ENCODE results near the gene COX8A. TPM values are rescaled to one million over a fixed set of nuclear protein-coding genes. Genes with fewer than 3 reads are reported as not detected.

Gene COX8A
- total RNA-seq, 3 donors from 2014 or later: 315 to 320 (median 319) TPM

GRCh38 chr11:64015935-64016845 lies 41.8 kb downstream of the COX8A start:
- no peaks in the 10 kb centered on the region for H3K9me3 Mint-ChIP-seq
- no peak for ATAC-seq

GRCh38 chr11:64017945-64018224 lies 43.5 kb downstream of the COX8A start:
- H3K4me1 Mint-ChIP-seq (ENCODE audit: low read depth): no peaks in the 10 kb centered on the region
- no peak for DNase-seq
- H3K4me3 Mint-ChIP-seq: no peak overlapping the region
- no peaks in the 10 kb centered on the region for H3K9me3 Mint-ChIP-seq
- ATAC-seq: no peak
- H3K27me3 Mint-ChIP-seq (ENCODE audit: low read depth): no peaks in the 10 kb centered on the region
- H3K36me3 Mint-ChIP-seq (ENCODE audit: insufficient read depth): no peaks in the 10 kb centered on the region

More at GRCh38 chr11:64015935-64016845, 41.8 kb downstream of the COX8A start:
- no peaks in the 10 kb centered on the region for H3K4me1 Mint-ChIP-seq (ENCODE audit: low read depth)
- no peak for DNase-seq
- no peaks in the 10 kb centered on the region for H3K36me3 Mint-ChIP-seq (ENCODE audit: insufficient read depth)
- H3K4me3 Mint-ChIP-seq: no peak overlapping the region
- H3K27me3 Mint-ChIP-seq (ENCODE audit: low read depth): no peaks in the 10 kb centered on the region

- no peaks in the 10 kb centered on the region for H3K36me3 Mint-ChIP-seq (ENCODE audit: insufficient read depth)
- H3K9me3 Mint-ChIP-seq: no peaks in the 10 kb centered on the region
- ATAC-seq: no peak
- DNase-seq: no peak
- no peaks in the 10 kb centered on the region for H3K4me1 Mint-ChIP-seq (ENCODE audit: low read depth)
- H3K4me3 Mint-ChIP-seq: no peak overlapping the region
- H3K27me3 Mint-ChIP-seq (ENCODE audit: low read depth): no peaks in the 10 kb centered on the region
Observed at GRCh38 chr11:64018310-64018709, 43.9 kb downstream of the COX8A start.

GRCh38 chr11:64019106-64020037 lies 45.0 kb downstream of the COX8A start:
- no peaks in the 10 kb centered on the region for H3K27me3 Mint-ChIP-seq (ENCODE audit: low read depth)
- no peaks in the 10 kb centered on the region for H3K9me3 Mint-ChIP-seq
- no peak for ATAC-seq
- no peaks in the 10 kb centered on the region for H3K4me1 Mint-ChIP-seq (ENCODE audit: low read depth)
- H3K4me3 Mint-ChIP-seq: no peak overlapping the region
- no peak for DNase-seq
- H3K36me3 Mint-ChIP-seq (ENCODE audit: insufficient read depth): no peaks in the 10 kb centered on the region

- H3K9me3 Mint-ChIP-seq: no peaks in the 10 kb centered on the region
- DNase-seq (no peak), ATAC-seq (no peak)
- no peaks in the 10 kb centered on the region for H3K27me3 Mint-ChIP-seq (ENCODE audit: low read depth)
- no peaks in the 10 kb centered on the region for H3K4me1 Mint-ChIP-seq (ENCODE audit: low read depth)
- H3K4me3 Mint-ChIP-seq: no peak overlapping the region
- H3K36me3 Mint-ChIP-seq (ENCODE audit: insufficient read depth): no peaks in the 10 kb centered on the region
Observed at GRCh38 chr11:64020976-64021756, 46.7 kb downstream of the COX8A start.

- Mint-ChIP-seq H3K27me3 (ENCODE audit: low read depth) (no peaks in the 10 kb centered on the region), H3K36me3 (ENCODE audit: insufficient read depth) (no peaks in the 10 kb centered on the region), H3K4me3 (no peak overlapping the region), H3K9me3 (no peaks in the 10 kb centered on the region), H3K4me1 (ENCODE audit: low read depth) (no peaks in the 10 kb centered on the region)
- ATAC-seq (no peak), DNase-seq (no peak)
Observed at GRCh38 chr11:64021757-64022093, 47.3 kb downstream of the COX8A start.

- DNase-seq (no peak), ATAC-seq (no peak)
- Mint-ChIP-seq H3K4me1 (ENCODE audit: low read depth) (no peaks in the 10 kb centered on the region), H3K36me3 (ENCODE audit: insufficient read depth) (no peaks in the 10 kb centered on the region), H3K4me3 (no peak overlapping the region), H3K9me3 (no peaks in the 10 kb centered on the region), H3K27me3 (ENCODE audit: low read depth) (peaks cover 5% of the 10 kb centered on the region)
Observed at GRCh38 chr11:64022125-64022784, 47.8 kb downstream of the COX8A start.

GRCh38 chr11:64023712-64024710 lies 49.6 kb downstream of the COX8A start:
- DNase-seq: no peak
- Mint-ChIP-seq H3K4me3 (no peak overlapping the region), H3K36me3 (ENCODE audit: insufficient read depth) (no peaks in the 10 kb centered on the region), H3K4me1 (ENCODE audit: low read depth) (no peaks in the 10 kb centered on the region), H3K27me3 (ENCODE audit: low read depth) (peaks cover 13% of the 10 kb centered on the region), H3K9me3 (no peaks in the 10 kb centered on the region)
- no peak for ATAC-seq

- H3K36me3 Mint-ChIP-seq (ENCODE audit: insufficient read depth): no peaks in the 10 kb centered on the region
- no peak overlapping the region for H3K4me3 Mint-ChIP-seq
Observed at GRCh38 chr11:64025205-64025604, 50.8 kb downstream of the COX8A start.

More at GRCh38 chr11:64025205-64025604, 50.8 kb downstream of the COX8A start:
- peaks cover 18% of the 10 kb centered on the region for H3K27me3 Mint-ChIP-seq (ENCODE audit: low read depth)
- H3K9me3 Mint-ChIP-seq: no peaks in the 10 kb centered on the region
- no peak for DNase-seq
- ATAC-seq: no peak
- H3K4me1 Mint-ChIP-seq (ENCODE audit: low read depth): no peaks in the 10 kb centered on the region

Other genes with a start within 250 kb of the COX8A start
- gene ZFTA, start 205.8 kb upstream of the COX8A start, total RNA-seq: 1 to 10 TPM; 6.3 to 8.6 (median 7.8) TPM
- 10 to 100 TPM; 24.0 to 28.9 (median 24.5) TPM for gene SPINDOC, start 161.2 kb upstream of the COX8A start, total RNA-seq
- 10 to 100 TPM; 32.6 to 33.6 (median 33.4) TPM for gene MARK2, start 135.5 kb upstream of the COX8A start, total RNA-seq
- gene RCOR2, start 57.5 kb upstream of the COX8A start, total RNA-seq: under 1 TPM in 2 of 3 donors, not detected in 1; 0.13 to 0.27 TPM
- gene NAA40, start 35.6 kb upstream of the COX8A start, total RNA-seq: 10 to 100 TPM; 12.1 to 16.9 (median 14.1) TPM
- gene OTUB1, start 11.8 kb downstream of the COX8A start, total RNA-seq: 100 to 1,000 TPM in 2 of 3 donors, 10 to 100 TPM in 1; 98.0 to 103 (median 101) TPM
- not detected for gene FLRT1, start 61.3 kb downstream of the COX8A start, total RNA-seq
- gene MACROD1, start 191.5 kb downstream of the COX8A start, total RNA-seq: 10 to 100 TPM; 16.5 to 17.8 (median 17.1) TPM
- gene STIP1, start 211.6 kb downstream of the COX8A start, total RNA-seq: 100 to 1,000 TPM; 439 to 477 (median 457) TPM
- 100 to 1,000 TPM; 368 to 444 (median 399) TPM for gene FERMT3, start 232.1 kb downstream of the COX8A start, total RNA-seq

Data from activated T-cell treated with anti-CD3 and anti-CD28 coated beads, Interleukin-2, amount 50 U/mL, for 4 hours (primary cell).